ENCODE results near the gene RFTN2. TPM values are rescaled to one million over a fixed set of nuclear protein-coding genes. Genes with fewer than 3 reads are reported as not detected.

Gene RFTN2
- total and polyA plus RNA-seq, 4 donors, result 0.40 to 22.6 (median 2.0) TPM

GRCh38 chr2:197675711-197676188, 363 bp upstream of the RFTN2 start:
- no peak overlapping the region for H3K4me3 ChIP-seq
- TF ChIP-seq CTCF (IDR thresholded peaks at IDR 0.05; ENCODE audit: control extremely low read depth, extremely low read depth), result peak; percentile 7
- no peak for ATAC-seq (ENCODE audit: insufficient read depth, low FRiP score)
- H3K9ac ChIP-seq (ENCODE audit: insufficient read depth in 1 of 2, low read length in 2 of 2), result peak overlapping the region in 1 of 2 donors; percentile 96
- peaks cover 0 to under 1% (median 0%) of the 10 kb centered on the region in 4 donors for H3K36me3 ChIP-seq (ENCODE audit: control insufficient read depth in 4 of 4, insufficient read depth in 4 of 4, low read length in 4 of 4)
- peak; percentile 81 to 94 (median 93) for DNase-seq
- no peaks in the 10 kb centered on the region for H3K9me3 ChIP-seq (ENCODE audit: control insufficient read depth in 4 of 4, insufficient read depth in 3 of 4, low read length in 3 of 4)
- no peaks in the 10 kb centered on the region for H3K27me3 ChIP-seq (ENCODE audit: control insufficient read depth in 3 of 3, insufficient read depth in 3 of 3, low read length in 2 of 3)
- 57 to 62% methylated on average over 6 of the region's 6 CpGs for WGBS, 2 donors
- H3K27ac ChIP-seq (ENCODE audit: low read depth in 1 of 2, low read length in 1 of 2), result peak overlapping the region in 1 of 2 donors; percentile 11
- peaks cover 0 to 17% (median 3%) of the 10 kb centered on the region in 5 donors for H3K4me1 ChIP-seq (ENCODE audit: control insufficient read depth in 5 of 5, insufficient read depth in 5 of 5, low read length in 5 of 5)

DNA sequence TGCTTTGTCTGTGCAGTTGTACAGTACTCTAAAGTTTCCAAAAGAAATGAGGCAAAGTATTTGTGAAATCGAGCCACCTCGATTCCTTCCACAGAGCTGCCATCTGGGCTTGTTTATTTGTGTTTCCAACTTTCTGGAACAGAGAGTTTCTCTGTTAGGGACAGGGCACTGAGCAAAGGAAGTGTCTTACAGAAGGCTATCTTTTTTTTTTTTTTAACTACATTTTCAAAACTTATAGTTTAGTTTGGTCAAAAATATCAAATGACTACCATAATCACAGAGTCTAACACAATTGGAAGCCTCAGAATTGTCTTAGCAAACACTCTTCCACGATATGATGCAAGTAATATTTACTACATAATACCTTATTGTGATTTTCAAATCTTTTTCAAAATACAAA, 796 bp downstream of the RFTN2 start:
- peak; percentile 43 to 84 (median 84) for DNase-seq
- Histone ChIP-seq H3K9ac (ENCODE audit: insufficient read depth in 1 of 2, low read length in 2 of 2) (peak overlapping the region; percentile 26 to 96), H3K4me3 (no peak overlapping the region), H3K4me1 (ENCODE audit: control insufficient read depth in 5 of 5, insufficient read depth in 5 of 5, low read length in 5 of 5) (peaks cover 0 to 17% (median 3%) of the 10 kb centered on the region in 5 donors), H3K9me3 (ENCODE audit: control insufficient read depth in 4 of 4, insufficient read depth in 3 of 4, low read length in 3 of 4) (peaks cover 0 to 6% (median 0%) of the 10 kb centered on the region in 4 donors), H3K27ac (ENCODE audit: low read depth in 1 of 2, low read length in 1 of 2) (peak overlapping the region in 1 of 2 donors; percentile 21), H3K36me3 (ENCODE audit: control insufficient read depth in 4 of 4, insufficient read depth in 4 of 4, low read length in 4 of 4) (peaks cover 0 to 8% (median 2%) of the 10 kb centered on the region in 4 donors), H3K27me3 (ENCODE audit: control insufficient read depth in 3 of 3, insufficient read depth in 3 of 3, low read length in 2 of 3) (no peaks in the 10 kb centered on the region)
- no peak for ATAC-seq (ENCODE audit: insufficient read depth, low FRiP score)
- WGBS, 2 donors, result 43 to 63% methylated on average over 3 of the region's 3 CpGs
- TF ChIP-seq CTCF (IDR thresholded peaks at IDR 0.05; ENCODE audit: control extremely low read depth, extremely low read depth), result no peak

DNA sequence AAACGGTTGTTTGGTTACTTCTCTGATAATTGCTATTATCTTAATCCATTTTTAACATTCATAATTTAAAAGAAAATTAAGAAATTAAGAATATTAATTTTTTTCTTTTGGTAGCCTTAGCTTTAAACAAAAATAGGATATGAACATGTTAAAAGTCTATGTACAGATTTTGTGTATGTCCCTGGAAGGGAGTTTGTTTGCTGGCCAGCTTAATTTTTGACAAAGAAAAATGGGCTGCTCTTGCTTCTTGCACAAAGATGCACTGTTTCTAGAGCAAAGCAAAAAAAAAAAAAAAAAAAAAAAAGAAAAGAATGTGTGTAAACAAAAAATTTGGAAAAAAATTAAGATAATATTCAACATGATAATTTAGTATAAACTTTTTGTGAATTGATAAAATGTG, 1.3 kb downstream of the RFTN2 start:
- ATAC-seq (ENCODE audit: insufficient read depth, low FRiP score) (no peak), DNase-seq (peak in 2 of 3 donors; percentile 72 to 80)
- TF ChIP-seq CTCF (IDR thresholded peaks at IDR 0.05; ENCODE audit: control extremely low read depth, extremely low read depth), result no peak
- H3K4me3 ChIP-seq, result no peak overlapping the region
- peak overlapping the region in 1 of 2 donors; percentile 96 for H3K9ac ChIP-seq (ENCODE audit: insufficient read depth in 1 of 2, low read length in 2 of 2)
- WGBS, 2 donors, result 52 to 75% methylated on average over 1 of the region's 1 CpG
- H3K9me3 ChIP-seq (ENCODE audit: control insufficient read depth in 4 of 4, insufficient read depth in 3 of 4, low read length in 3 of 4), result peaks cover 0 to 6% (median 0%) of the 10 kb centered on the region in 4 donors
- no peaks in the 10 kb centered on the region for H3K27me3 ChIP-seq (ENCODE audit: control insufficient read depth in 3 of 3, insufficient read depth in 3 of 3, low read length in 2 of 3)
- H3K36me3 ChIP-seq (ENCODE audit: control insufficient read depth in 4 of 4, insufficient read depth in 4 of 4, low read length in 4 of 4), result peaks cover 0 to 10% (median 4%) of the 10 kb centered on the region in 4 donors
- H3K27ac ChIP-seq (ENCODE audit: low read depth in 1 of 2, low read length in 1 of 2), result no peak overlapping the region
- H3K4me1 ChIP-seq (ENCODE audit: control insufficient read depth in 5 of 5, insufficient read depth in 5 of 5, low read length in 5 of 5), result peaks cover 0 to 17% (median 3%) of the 10 kb centered on the region in 5 donors
